ENCODE data around the gene NKAIN4.

GRCh38 chr20:63268671-63269439 is 14.6 kb upstream of the NKAIN4 start:
- no peak for TF ChIP-seq PKNOX1 (IDR thresholded peaks at IDR 0.05)
- no peak for TF ChIP-seq ARNT (IDR thresholded peaks at IDR 0.05)
- no peak for TF ChIP-seq ELF4 (IDR thresholded peaks at IDR 0.05)
- TF ChIP-seq BHLHE40 (IDR thresholded peaks at IDR 0.05; ENCODE audit: borderline replicate concordance): no peak
- TF ChIP-seq L3MBTL2 (conservative IDR thresholded peaks at IDR 0.05): no peak
- no peak for TF ChIP-seq FOXA1 (IDR thresholded peaks at IDR 0.05)
- no peak for TF ChIP-seq FOXK2 (IDR thresholded peaks at IDR 0.05)
